GM21390 (cell line): Measurements from ENCODE around the gene PGC.

Source experiments
- ATAC-seq: cut with Tn5 transposase; IDR thresholded peaks from one replicate; pipeline ENCODE4 v1.9.1; 2021; ENCODE audit not compliant: unreplicated experiment

PGC gene

GRCh38 chr6:41732149-41732548 lies 15.0 kb downstream of the PGC start:
- no peak for ATAC-seq

GRCh38 chr6:41731561-41732086 lies 15.6 kb downstream of the PGC start:
- ATAC-seq, result no peak

GRCh38 chr6:41730531-41731436 lies 16.4 kb downstream of the PGC start:
- ATAC-seq, result no peak

- ATAC-seq, result no peak
Measured at GRCh38 chr6:41729624-41730023, 17.6 kb downstream of the PGC start.

GRCh38 chr6:41728954-41729353 lies 18.2 kb downstream of the PGC start:
- no peak for ATAC-seq

GRCh38 chr6:41728073-41728936 lies 18.9 kb downstream of the PGC start:
- no peak for ATAC-seq

- no peak for ATAC-seq
Measured at GRCh38 chr6:41727705-41728072, 19.5 kb downstream of the PGC start.

- no peak for ATAC-seq
Measured at GRCh38 chr6:41726876-41727275, 20.3 kb downstream of the PGC start.

GRCh38 chr6:41724586-41725501 lies 22.4 kb downstream of the PGC start:
- ATAC-seq, result no peak

- no peak for ATAC-seq
Measured at GRCh38 chr6:41724228-41724580, 23.0 kb downstream of the PGC start.

- peak; percentile 76 for ATAC-seq
Measured at GRCh38 chr6:41723530-41724227, 23.5 kb downstream of the PGC start.

- ATAC-seq, result no peak
Measured at GRCh38 chr6:41722969-41723529, 24.1 kb downstream of the PGC start.

- no peak for ATAC-seq
Measured at GRCh38 chr6:41721414-41721813, 25.8 kb downstream of the PGC start.

GRCh38 chr6:41720783-41721182 lies 26.4 kb downstream of the PGC start:
- no peak for ATAC-seq

GRCh38 chr6:41720262-41720620 lies 27.0 kb downstream of the PGC start:
- ATAC-seq, result no peak

- ATAC-seq, result no peak
Measured at GRCh38 chr6:41719436-41720261, 27.5 kb downstream of the PGC start.

- ATAC-seq, result no peak
Measured at GRCh38 chr6:41718828-41719227, 28.4 kb downstream of the PGC start.

- no peak for ATAC-seq
Measured at GRCh38 chr6:41717392-41717736, 29.8 kb downstream of the PGC start.
